ENCODE results near the gene TDRKH. TPM values are rescaled to one million over a fixed set of nuclear protein-coding genes. Genes with fewer than 3 reads are reported as not detected.

Gene TDRKH
- total RNA-seq, result 10 to 100 TPM; 27.1 to 30.9 TPM

GRCh38 chr1:151790071-151790939 lies at the start of gene TDRKH:
Gene TDRKH, minus strand, starts transcription at chr1:151790500. Its CDS starts 7,478 bp downstream, at chr1:151783022.
- H3K4me3 Mint-ChIP-seq, result peak within 1 kb of the TSS; percentile 88
- CTCF ChIA-PET, result interaction anchor here (0.6 to 2.8 kb wide), 14 partner anchors 8 to 196 kb away, joined by 3 to 18 read pairs (median 4); no protein-coding TSS in a partner anchor
- H3K27ac Mint-ChIP-seq, result peak within 1 kb of the TSS; percentile 66
- POLR2A ChIA-PET, result interaction anchor here (1.0 to 2.9 kb wide), 16 partner anchors 9 to 392 kb away, joined by 3 to 30 read pairs (median 5); partner anchors contain the start of genes C2CD4D, MRPL9, POGZ and RORC
- H3K36me3 Mint-ChIP-seq (ENCODE audit: low read depth), result no peaks in the 10 kb centered on the region
- peaks cover 28% of the 10 kb centered on the region for H3K4me1 Mint-ChIP-seq
- H3K27me3 Mint-ChIP-seq, result no peaks in the 10 kb centered on the region
- DNase-seq, result peak; percentile 99
- H3K9me3 Mint-ChIP-seq, result no peaks in the 10 kb centered on the region

- peak within 1 kb of the TSS; percentile 89 for H3K4me3 Mint-ChIP-seq
- ChIA-PET CTCF (interaction anchor here (0.7 to 2.0 kb wide), 9 partner anchors 9 to 604 kb away, joined by 3 to 10 read pairs (median 5); partner anchors contain the start of gene MRPL9), POLR2A (interaction anchor here (0.6 to 4.1 kb wide), 20 partner anchors 9 to 513 kb away, joined by 3 to 21 read pairs (median 6); partner anchors contain the start of genes MRPL9, PI4KB, PSMB4 and RORC)
- H3K4me1 Mint-ChIP-seq, result peaks cover 64% of the 10 kb centered on the region
- H3K36me3 Mint-ChIP-seq (ENCODE audit: low read depth), result peaks cover 27% of the 10 kb centered on the region
- H3K27ac Mint-ChIP-seq, result peak within 1 kb of the TSS; percentile 89
- DNase-seq, result peak; percentile 82
- H3K9me3 Mint-ChIP-seq, result no peaks in the 10 kb centered on the region
- no peaks in the 10 kb centered on the region for H3K27me3 Mint-ChIP-seq
These were observed 49.4 kb upstream of the TDRKH start, which contains the start of gene C2CD4D for GRCh38 chr1:151839457-151840403. Gene C2CD4D, minus strand, starts transcription at chr1:151839820. Its CDS starts 831 bp downstream, at chr1:151838989.

- H3K36me3 Mint-ChIP-seq (ENCODE audit: low read depth), result peaks cover 22% of the 10 kb centered on the region
- CTCF ChIA-PET, result interaction anchor here (1.9 kb wide), 1 partner anchor 9 kb away, joined by 10 read pairs; no protein-coding TSS in a partner anchor
- no peak for DNase-seq
- peak overlapping the region; percentile 89 for H3K4me3 Mint-ChIP-seq
- H3K9me3 Mint-ChIP-seq, result no peaks in the 10 kb centered on the region
- no peaks in the 10 kb centered on the region for H3K27me3 Mint-ChIP-seq
- POLR2A ChIA-PET, result interaction anchor here (1.0 to 4.1 kb wide), 11 partner anchors 8 to 76 kb away, joined by 3 to 21 read pairs (median 11); partner anchors contain the start of genes MRPL9, RORC, TDRKH and THEM4
- peaks cover 68% of the 10 kb centered on the region for H3K4me1 Mint-ChIP-seq
- peak overlapping the region; percentile 89 for H3K27ac Mint-ChIP-seq
These were observed 48.7 kb upstream of the TDRKH start for GRCh38 chr1:151839082-151839412.

- Mint-ChIP-seq H3K4me1 (peaks cover 74% of the 10 kb centered on the region), H3K27me3 (no peaks in the 10 kb centered on the region), H3K36me3 (ENCODE audit: low read depth) (peaks cover 22% of the 10 kb centered on the region), H3K9me3 (no peaks in the 10 kb centered on the region), H3K27ac (peak overlapping the region; percentile 98), H3K4me3 (peak overlapping the region; percentile 89)
- CTCF ChIA-PET, result interaction anchor here (0.8 to 2.8 kb wide), 4 partner anchors 8 to 414 kb away, joined by 3 to 21 read pairs (median 14); partner anchors contain the start of gene TDRKH
- POLR2A ChIA-PET, result interaction anchor here (0.9 to 4.1 kb wide), 17 partner anchors 8 to 155 kb away, joined by 3 to 21 read pairs (median 9); partner anchors contain the start of genes MRPL9, RORC, TDRKH and THEM4
- DNase-seq, result peak; percentile 46
These were observed 48.2 kb upstream of the TDRKH start for GRCh38 chr1:151838222-151839081.

- Mint-ChIP-seq H3K27ac (peak overlapping the region; percentile 98), H3K9me3 (no peaks in the 10 kb centered on the region), H3K36me3 (ENCODE audit: low read depth) (peaks cover 19% of the 10 kb centered on the region), H3K4me1 (peaks cover 79% of the 10 kb centered on the region), H3K4me3 (peak overlapping the region; percentile 89), H3K27me3 (no peaks in the 10 kb centered on the region)
- POLR2A ChIA-PET, result interaction anchor here (0.9 to 4.1 kb wide), 8 partner anchors 7 to 155 kb away, joined by 3 to 19 read pairs (median 6); partner anchors contain the start of genes MRPL9, RORC, TDRKH and THEM4
- CTCF ChIA-PET, result interaction anchor here (0.8 to 2.8 kb wide), 3 partner anchors 11 to 413 kb away, joined by 3 to 21 read pairs (median 18); partner anchors contain the start of gene TDRKH
- DNase-seq, result no peak
These were observed 47.6 kb upstream of the TDRKH start for GRCh38 chr1:151837884-151838221.

GRCh38 chr1:151837197-151837596 lies 46.9 kb upstream of the TDRKH start:
- DNase-seq, result peak; percentile 48
- peak overlapping the region; percentile 89 for H3K4me3 Mint-ChIP-seq
- H3K4me1 Mint-ChIP-seq, result peaks cover 86% of the 10 kb centered on the region
- no peaks in the 10 kb centered on the region for H3K27me3 Mint-ChIP-seq
- H3K9me3 Mint-ChIP-seq, result no peaks in the 10 kb centered on the region
- peaks cover 17% of the 10 kb centered on the region for H3K36me3 Mint-ChIP-seq (ENCODE audit: low read depth)
- ChIA-PET CTCF (interaction anchor here (0.6 to 2.8 kb wide), 25 partner anchors 9 to 484 kb away, joined by 3 to 21 read pairs (median 5); partner anchors contain the start of genes MRPL9 and TDRKH), POLR2A (interaction anchor here (0.6 to 2.5 kb wide), 14 partner anchors 10 to 497 kb away, joined by 3 to 18 read pairs (median 4); partner anchors contain the start of genes MRPL9 and TDRKH)
- H3K27ac Mint-ChIP-seq, result peak overlapping the region; percentile 98

GRCh38 chr1:151835596-151835995 lies 45.3 kb upstream of the TDRKH start:
- no peak for DNase-seq
- ChIA-PET CTCF (interaction anchor here (0.5 to 2.8 kb wide), 20 partner anchors 8 to 535 kb away, joined by 3 to 21 read pairs (median 5); partner anchors contain the start of genes MRPL9 and TDRKH), POLR2A (interaction anchor here (0.8 to 2.3 kb wide), 10 partner anchors 10 to 113 kb away, joined by 3 to 8 read pairs (median 4); partner anchors contain the start of genes MRPL9 and TDRKH)
- Mint-ChIP-seq H3K36me3 (ENCODE audit: low read depth) (peaks cover 6% of the 10 kb centered on the region), H3K9me3 (no peaks in the 10 kb centered on the region), H3K4me3 (no peak overlapping the region), H3K27me3 (no peaks in the 10 kb centered on the region), H3K4me1 (peaks cover 88% of the 10 kb centered on the region), H3K27ac (peak overlapping the region; percentile 1)

- Mint-ChIP-seq H3K36me3 (ENCODE audit: low read depth) (peaks cover 6% of the 10 kb centered on the region), H3K27ac (peak overlapping the region; percentile 84), H3K9me3 (no peaks in the 10 kb centered on the region), H3K4me3 (peak overlapping the region; percentile 2), H3K27me3 (no peaks in the 10 kb centered on the region), H3K4me1 (peaks cover 88% of the 10 kb centered on the region)
- DNase-seq, result no peak
- CTCF ChIA-PET, result interaction anchor here (0.7 to 2.2 kb wide), 11 partner anchors 13 to 390 kb away, joined by 3 to 12 read pairs (median 3); no protein-coding TSS in a partner anchor
- POLR2A ChIA-PET, result interaction anchor here (0.8 to 1.5 kb wide), 6 partner anchors 8 to 241 kb away, joined by 3 to 8 read pairs (median 4); no protein-coding TSS in a partner anchor
These were observed 43.9 kb upstream of the TDRKH start for GRCh38 chr1:151834239-151834638.

GRCh38 chr1:151833172-151833900 lies 43.0 kb upstream of the TDRKH start:
- Mint-ChIP-seq H3K27ac (peak overlapping the region; percentile 97), H3K27me3 (no peaks in the 10 kb centered on the region), H3K4me3 (peak overlapping the region; percentile 65), H3K4me1 (peaks cover 95% of the 10 kb centered on the region), H3K36me3 (ENCODE audit: low read depth) (peaks cover 6% of the 10 kb centered on the region), H3K9me3 (no peaks in the 10 kb centered on the region)
- ChIA-PET POLR2A (interaction anchor here (1.1 to 6.3 kb wide), 3 partner anchors 9 to 17 kb away, joined by 5 to 48 read pairs (median 6); no protein-coding TSS in a partner anchor), CTCF (interaction anchor here (0.9 to 2.2 kb wide), 3 partner anchors 54 to 239 kb away, joined by 3 to 12 read pairs (median 4); partner anchors contain the start of gene MRPL9)
- no peak for DNase-seq

GRCh38 chr1:151832318-151832980 lies 42.1 kb upstream of the TDRKH start:
- Mint-ChIP-seq H3K36me3 (ENCODE audit: low read depth) (peaks cover 3% of the 10 kb centered on the region), H3K27me3 (no peaks in the 10 kb centered on the region), H3K9me3 (no peaks in the 10 kb centered on the region), H3K27ac (peak overlapping the region; percentile 97), H3K4me1 (peaks cover 99% of the 10 kb centered on the region), H3K4me3 (peak overlapping the region; percentile 65)
- CTCF ChIA-PET, result interaction anchor here (1.9 kb wide), 1 partner anchor 69 kb away, joined by 4 read pairs; the partner anchor contains the start of gene MRPL9
- DNase-seq, result no peak
- POLR2A ChIA-PET, result interaction anchor here (1.1 to 6.3 kb wide), 4 partner anchors 8 to 42 kb away, joined by 5 to 48 read pairs (median 18); partner anchors contain the start of gene TDRKH
